Activated gamma-delta T cell (primary cell): ENCODE measurements around the gene STYXL1.
"Not testable (repeated sequence)": the region's sequence is repeated elsewhere in the genome, so short reads cannot be mapped to it uniquely, and the experiment has no call there.

Experiments used
- DNase-seq: peaks from one replicate; lab custom pipeline; 2025; lab: John Stamatoyannopoulos, UW

STYXL1 gene

GRCh38 chr7:76029682-76030081 lies 18.1 kb downstream of the STYXL1 start:
- not testable (repeated sequence) for DNase-seq

- DNase-seq, result no peak
These were observed 24.8 kb downstream of the STYXL1 start for GRCh38 chr7:76023002-76023401.

- no peak for DNase-seq
These were observed 25.6 kb downstream of the STYXL1 start for GRCh38 chr7:76022026-76022780.

GRCh38 chr7:76020031-76020714 lies 27.6 kb downstream of the STYXL1 start:
- DNase-seq, result no peak

DNA sequence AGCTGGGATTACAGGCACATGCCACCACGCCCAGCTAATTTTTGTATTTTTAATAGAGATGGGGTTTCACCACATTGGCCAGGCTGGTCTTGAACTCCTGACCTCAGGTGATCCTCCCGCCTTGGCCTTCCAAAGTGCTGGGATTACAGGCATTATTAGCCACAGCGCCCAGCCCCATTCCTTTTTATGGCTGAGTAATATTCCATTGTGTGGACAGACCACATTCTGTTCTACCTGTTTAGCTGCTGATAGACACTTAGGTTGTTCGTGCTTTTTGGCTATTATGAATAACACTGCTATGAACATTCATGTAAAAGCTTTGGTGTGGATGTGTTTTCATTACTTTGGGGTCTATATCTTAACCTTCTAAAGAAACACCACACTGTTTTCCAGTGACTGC lies 29.3 kb downstream of the STYXL1 start:
- DNase-seq, result not testable (repeated sequence)

- DNase-seq, result no peak
These were observed 31.4 kb downstream of the STYXL1 start for GRCh38 chr7:76016191-76016947.

- no peak for DNase-seq
These were observed 36.3 kb downstream of the STYXL1 start for GRCh38 chr7:76011442-76011861.

DNA sequence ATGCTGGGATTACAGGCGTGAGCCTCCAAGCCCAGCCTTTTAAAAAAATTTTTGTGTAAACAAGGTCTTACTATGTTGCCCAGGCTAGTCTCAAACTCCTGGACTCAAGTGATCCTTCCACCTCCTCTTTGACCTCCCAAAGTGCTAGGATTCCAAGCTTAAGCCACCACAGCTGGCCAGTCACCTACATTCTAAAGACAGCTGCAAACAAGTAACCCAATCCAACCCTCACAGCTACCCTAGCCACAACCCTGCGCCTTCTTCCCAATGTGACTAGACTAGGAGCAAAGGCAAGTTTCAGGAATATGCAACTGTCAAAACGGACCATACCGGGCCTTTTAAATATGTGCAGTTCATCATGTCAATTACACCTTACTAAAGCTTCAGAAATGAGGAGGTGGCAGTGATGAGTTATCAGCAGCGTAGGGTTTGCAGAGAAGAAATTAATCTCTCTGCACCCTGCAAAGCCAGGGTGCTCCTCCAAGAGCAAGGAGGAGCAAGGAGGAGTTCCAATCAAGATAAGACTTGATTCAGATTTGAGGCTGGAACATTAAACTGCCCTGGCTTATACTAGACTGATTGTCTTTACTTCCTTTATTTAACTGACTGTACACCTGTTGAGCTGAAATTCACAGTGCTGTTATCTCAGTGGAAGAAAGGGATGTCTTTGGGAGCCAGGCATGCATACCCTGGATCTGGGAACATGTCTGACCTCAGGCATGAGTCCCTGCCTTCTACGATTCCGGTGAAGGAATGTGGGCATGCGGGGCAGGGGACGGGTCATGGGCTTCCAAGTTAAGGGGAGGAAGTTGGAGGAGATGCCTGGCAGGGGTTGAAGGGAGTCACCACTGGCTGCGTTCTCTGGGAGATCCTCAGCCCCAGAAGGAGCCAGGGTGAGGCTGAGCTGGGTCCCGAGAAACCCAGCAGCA lies 37.9 kb downstream of the STYXL1 start:
- DNase-seq, result no peak

- DNase-seq, result no peak
These were observed 39.6 kb downstream of the STYXL1 start for GRCh38 chr7:76008156-76008687.

DNA sequence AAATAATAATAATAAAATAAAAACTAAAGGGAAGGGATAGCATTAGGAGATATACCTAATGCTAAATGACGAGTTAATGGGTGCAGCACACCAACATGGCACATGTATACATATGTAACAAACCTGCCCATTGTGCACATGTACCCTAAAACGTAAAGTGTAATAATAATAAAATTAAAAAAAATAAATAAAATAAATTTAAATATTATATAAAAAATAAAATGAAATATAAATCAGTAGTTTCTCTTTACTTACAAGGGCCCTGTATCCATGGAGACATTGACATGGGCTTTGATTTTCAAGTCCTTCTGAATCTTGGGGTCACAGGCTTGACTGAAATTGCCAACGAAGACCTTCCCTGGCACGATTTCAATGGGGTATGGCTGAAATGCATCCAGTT lies 42.8 kb downstream of the STYXL1 start:
- DNase-seq, result not testable (repeated sequence)

- DNase-seq, result no peak
These were observed 44.4 kb downstream of the STYXL1 start for GRCh38 chr7:76003351-76003750.

DNA sequence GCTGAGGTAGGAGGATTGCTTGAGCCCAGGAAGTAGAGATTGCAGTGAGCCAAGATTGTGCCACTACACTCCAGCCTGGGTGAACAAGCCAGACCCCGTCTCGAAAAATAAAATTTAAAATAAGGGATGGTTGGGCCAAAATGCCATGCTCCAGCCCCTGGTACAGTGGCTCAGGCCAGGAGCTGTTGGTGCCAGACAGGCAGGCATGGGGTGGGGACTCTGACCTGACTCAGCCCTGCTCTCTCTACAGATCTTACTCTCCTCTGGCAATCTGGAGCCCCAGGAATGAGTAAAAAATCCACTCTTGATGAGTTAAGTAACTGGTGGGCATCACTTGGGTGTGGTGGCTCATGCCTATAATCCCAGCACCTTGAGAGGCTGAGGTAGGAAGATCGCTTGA lies 45.0 kb downstream of the STYXL1 start:
- no peak for DNase-seq

- DNase-seq, result no peak
These were observed 45.7 kb downstream of the STYXL1 start for GRCh38 chr7:76002139-76002538.

DNA sequence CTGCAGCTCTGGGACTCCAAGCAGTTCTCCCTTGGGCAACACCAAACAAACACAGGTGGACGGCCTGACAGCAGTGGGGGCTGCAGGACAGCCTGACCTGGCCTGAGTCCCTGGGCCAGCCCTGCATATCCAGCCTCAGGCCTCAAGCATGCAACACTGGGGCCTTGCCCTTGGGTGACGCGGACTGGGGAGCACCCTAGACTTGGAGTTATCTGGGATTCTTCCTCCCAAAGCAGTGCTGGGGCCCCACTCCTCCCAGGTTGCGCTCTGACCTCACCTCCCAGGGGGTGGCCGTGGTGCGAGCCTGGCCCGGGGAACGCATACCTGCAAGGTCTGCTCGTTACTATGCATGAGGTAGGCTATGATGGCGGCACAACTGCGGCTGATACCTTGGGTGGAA lies 47.2 kb downstream of the STYXL1 start:
- no peak for DNase-seq

- DNase-seq, result no peak
These were observed 49.8 kb downstream of the STYXL1 start for GRCh38 chr7:75998038-75998437.

GRCh38 chr7:75996476-75996875 lies 51.3 kb downstream of the STYXL1 start:
- no peak for DNase-seq

GRCh38 chr7:75995996-75996395 lies 51.8 kb downstream of the STYXL1 start:
- DNase-seq, result no peak

- no peak for DNase-seq
These were observed 52.7 kb downstream of the STYXL1 start for GRCh38 chr7:75995052-75995471.

GRCh38 chr7:75994388-75995051 lies 53.3 kb downstream of the STYXL1 start, which contains the start of gene TMEM120A:
TSS of gene TMEM120A (minus strand) at chr7:75994595. CDS start at chr7:75994570, 25 bp downstream.
- DNase-seq, result peak; percentile 92

- DNase-seq, result no peak
These were observed 54.0 kb downstream of the STYXL1 start for GRCh38 chr7:75993689-75994387.
